OCI-LY3 (cell line): ENCODE results near the gene NADK.

Source experiments
- EZH2phosphoT487 ChIP-seq: fragments of 200-600 bp; shearing (Covaris generic); IDR thresholded peaks from 2 replicates; pipeline ENCODE4 v1.6.1; 2018; ENCODE audit warnings: antibody characterized with exemption, mixed run types, low read depth
- TF ChIP-seq, protein P1 (sequence below): fragments of 200-600, 300-600 bp; sonication (generic); IDR thresholded peaks from 2 replicates; pipeline ENCODE4 v1.5.1; 2014; ENCODE audit warnings: antibody characterized with exemption, low read length, low read depth

- TF ChIP-seq, protein P1, sequence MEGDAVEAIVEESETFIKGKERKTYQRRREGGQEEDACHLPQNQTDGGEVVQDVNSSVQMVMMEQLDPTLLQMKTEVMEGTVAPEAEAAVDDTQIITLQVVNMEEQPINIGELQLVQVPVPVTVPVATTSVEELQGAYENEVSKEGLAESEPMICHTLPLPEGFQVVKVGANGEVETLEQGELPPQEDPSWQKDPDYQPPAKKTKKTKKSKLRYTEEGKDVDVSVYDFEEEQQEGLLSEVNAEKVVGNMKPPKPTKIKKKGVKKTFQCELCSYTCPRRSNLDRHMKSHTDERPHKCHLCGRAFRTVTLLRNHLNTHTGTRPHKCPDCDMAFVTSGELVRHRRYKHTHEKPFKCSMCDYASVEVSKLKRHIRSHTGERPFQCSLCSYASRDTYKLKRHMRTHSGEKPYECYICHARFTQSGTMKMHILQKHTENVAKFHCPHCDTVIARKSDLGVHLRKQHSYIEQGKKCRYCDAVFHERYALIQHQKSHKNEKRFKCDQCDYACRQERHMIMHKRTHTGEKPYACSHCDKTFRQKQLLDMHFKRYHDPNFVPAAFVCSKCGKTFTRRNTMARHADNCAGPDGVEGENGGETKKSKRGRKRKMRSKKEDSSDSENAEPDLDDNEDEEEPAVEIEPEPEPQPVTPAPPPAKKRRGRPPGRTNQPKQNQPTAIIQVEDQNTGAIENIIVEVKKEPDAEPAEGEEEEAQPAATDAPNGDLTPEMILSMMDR = no peak
- no peak for TF ChIP-seq EZH2phosphoT487
These were observed 4.4 kb downstream of the NADK start for GRCh38 chr1:1773874-1774273.
